Stimulated activated CD4-positive, alpha-beta T cell treated with anti-CD3 and anti-CD28 coated beads, Interleukin-2, amount 100 ng/mL, for 24 hours (primary cell): Measurements from ENCODE around the gene MGLL.

Source experiments
- DNase-seq, 2 donors: peaks; one replicate each; pipeline ENCODE4 v3.0.0-alpha.2; 2020

MGLL gene

DNA sequence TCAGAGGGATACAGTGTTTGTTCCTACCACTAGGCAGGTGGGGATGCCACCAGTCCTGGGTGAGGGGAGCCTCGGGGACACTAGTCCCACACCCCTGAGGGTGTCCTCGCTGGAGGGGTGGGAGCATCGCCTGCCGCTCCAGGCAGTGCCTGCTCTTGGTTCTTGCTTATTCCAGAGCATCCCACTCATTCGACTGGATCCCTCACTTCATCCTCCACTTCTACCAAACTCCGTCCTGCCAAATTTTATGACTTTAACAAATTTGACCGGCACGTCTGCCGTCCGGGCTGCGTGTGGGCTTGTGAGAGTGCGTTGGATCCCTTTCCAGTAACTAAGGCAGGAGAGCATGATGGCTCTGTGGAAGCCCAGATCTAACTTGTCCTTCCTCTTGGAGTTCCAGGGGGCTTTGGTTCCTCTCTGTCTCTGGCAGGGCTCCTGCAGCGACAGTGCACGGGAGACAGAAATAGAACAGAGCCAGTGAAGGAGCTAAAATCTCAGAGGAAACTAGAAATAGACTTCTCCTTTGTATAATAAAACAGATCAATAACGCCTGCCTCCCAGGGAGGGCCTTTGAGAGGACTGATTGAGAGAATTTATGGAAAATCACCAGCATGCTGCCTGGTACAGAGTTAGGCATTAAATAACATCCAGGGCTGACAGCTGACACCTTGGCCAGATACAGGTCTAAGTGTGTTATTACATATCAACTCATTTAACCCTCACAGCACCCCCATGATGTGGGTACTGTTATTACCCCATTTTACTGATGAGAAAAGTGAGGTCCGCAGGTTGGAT lies 34.5 kb downstream of the MGLL start:
- DNase-seq = no peak

DNA sequence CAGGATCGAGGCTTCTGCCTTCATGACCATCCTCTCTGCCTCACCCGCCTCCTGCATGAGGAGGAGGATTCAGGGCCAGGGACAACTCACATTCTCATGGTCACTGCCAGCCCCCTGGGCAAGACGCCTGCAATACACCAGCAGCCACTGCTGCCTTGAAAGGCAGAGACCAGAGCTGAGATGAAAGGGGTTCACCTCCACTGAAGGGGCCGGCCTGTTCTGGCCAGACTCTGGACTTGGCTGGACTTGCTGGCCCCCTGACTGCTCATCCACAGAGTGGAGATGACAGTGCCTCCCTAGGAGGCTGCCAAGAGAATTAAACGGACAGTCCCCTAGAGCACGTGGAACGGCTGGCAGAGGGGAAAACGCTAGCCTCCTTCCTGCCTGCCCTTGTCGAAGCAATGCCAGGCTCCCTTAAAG lies 35.2 kb downstream of the MGLL start:
- DNase-seq = no peak

DNA sequence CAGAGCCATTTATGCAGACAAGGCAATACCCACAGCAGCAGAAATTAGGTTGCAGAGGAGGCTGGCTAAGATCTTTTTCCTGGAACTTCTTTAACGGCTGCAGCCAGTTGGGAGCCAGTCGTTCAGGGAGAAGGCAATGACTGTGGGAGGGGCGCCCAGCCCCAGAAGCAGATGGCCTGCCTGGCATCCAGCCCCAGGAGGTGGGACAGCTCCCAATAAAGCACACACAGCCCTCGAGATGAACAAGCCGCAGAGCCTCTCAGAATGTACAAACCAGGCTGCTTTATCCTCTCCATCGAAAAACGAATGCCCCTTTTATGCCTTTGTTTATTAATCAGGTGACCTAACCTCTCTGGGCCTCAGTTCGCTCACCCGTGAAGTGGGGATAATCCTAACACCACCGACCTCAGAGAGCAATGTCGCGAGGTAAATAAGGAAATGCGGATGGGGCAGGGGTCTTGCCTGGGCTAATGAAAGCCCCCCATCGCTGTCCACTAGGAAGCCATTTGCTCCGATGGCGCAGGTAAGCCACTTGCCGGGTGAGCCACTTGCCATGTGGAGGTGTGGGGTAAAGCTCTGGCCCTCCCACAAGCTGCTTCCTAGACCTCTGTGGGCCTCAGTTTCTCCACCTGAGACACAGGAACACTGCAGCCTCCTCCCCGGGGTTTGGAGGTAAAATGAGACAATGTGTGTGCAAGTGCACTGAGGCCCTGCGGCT lies 35.8 kb downstream of the MGLL start:
- no peak for DNase-seq

DNA sequence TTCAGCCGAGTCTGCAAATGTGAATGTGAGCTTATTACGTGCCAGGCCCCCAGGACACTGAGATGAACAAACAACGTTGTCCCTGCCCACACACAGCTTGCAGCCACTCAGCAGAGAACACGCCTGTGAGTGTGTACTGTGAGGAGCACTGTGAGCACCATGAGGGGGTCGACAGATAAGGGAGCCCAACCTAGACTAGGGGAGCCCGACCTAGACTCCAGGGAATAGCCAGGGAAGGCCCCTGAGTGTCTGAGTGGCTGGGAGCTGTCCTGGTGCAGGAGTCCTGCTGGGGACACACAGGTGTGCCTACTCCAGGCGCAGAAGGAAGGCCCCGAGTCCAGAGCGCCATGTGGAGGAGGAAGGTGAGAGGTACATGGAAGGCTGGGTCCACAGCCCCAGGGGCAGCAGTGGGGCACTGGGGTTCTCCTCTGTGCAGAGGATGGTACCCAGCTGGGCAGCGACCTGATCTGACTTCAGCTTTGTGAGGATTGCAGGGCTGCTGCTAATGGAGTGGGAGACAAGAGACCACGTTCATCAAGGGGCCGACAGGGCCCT lies 36.5 kb downstream of the MGLL start:
- DNase-seq = no peak

DNA sequence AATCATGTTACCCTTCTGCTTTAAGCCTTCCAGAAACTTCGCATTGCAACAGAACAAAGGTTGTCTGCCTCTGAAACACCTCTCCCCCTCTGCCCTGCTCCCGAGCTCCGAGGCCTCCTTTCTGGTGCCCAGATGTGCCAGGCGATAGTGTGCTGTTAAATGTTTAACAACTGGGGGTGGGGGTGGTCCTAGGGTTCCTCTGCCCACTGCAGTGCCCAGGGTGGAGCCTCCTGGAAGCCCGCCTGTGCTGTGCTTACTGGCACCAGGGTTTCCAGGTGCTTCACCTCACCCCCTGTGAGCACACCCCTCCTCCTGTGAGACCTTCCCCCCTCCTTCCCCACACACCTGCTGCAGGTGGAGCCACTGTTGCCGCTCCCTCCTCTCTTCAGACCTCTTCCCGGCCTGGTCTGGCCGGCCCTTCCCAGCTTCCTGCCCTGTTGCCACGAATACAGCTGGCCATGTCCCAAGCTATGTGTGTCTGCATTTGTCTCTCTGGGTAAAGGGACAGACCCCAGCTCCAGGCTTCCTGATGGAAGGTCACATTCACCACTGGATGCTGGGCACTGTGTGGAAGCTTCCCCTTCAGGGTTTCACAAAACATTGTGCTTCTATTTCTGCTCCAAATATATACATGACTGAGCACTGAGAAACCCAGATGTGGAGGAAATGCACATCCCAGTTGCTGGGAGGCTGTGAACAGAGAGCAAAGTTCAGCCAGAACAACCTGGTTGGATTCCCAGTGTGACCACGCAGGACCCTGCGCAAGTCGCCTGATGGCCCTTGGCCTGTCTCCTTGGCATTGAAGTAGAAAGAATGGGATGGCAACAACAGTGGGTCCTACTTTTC lies 37.2 kb downstream of the MGLL start:
- DNase-seq = no peak

DNA sequence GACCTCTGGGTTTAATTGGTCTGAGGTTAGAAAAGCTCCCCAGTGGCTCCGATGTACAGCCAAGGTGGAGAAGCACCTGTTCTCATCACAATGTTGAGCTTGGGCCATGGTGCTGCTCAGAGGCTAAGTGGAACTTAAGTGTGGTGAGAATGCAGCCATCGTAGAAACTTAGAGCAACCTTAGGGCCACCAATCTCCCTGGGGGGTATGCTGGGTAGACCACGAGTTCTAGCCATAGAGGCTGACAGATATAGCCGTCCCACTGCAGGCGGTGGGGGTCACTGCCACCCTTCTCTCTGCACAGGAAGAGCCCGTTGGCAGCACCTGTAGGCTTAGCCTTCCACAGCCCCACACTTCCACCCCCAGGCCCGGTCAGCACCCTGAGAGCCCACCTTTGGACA lies 38.0 kb downstream of the MGLL start:
- DNase-seq = no peak

DNA sequence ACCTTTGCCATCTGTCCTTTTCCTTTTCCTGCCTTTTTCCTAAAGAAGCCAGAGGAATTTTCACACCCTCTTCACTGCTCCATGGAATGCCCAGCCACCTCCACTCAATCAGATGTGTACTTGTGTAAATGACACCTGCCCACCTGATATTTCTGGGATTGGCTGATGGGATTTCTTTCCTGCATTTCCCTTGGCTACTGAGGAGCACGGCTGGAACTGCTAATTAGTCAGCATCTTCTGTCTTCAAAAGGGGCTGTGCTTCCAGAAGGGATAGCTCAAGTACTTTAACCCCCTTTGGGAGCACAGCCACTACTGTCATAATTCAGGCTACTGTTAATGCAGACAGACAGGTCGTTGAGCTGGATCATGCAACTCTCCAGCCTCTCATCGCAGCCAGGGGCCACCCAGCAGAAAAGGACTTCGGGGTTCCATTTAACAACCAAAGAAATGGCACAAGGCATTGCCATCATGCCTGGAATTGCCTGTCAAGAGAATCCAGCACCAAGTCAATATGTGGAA lies 38.6 kb downstream of the MGLL start:
- no peak for DNase-seq

DNA sequence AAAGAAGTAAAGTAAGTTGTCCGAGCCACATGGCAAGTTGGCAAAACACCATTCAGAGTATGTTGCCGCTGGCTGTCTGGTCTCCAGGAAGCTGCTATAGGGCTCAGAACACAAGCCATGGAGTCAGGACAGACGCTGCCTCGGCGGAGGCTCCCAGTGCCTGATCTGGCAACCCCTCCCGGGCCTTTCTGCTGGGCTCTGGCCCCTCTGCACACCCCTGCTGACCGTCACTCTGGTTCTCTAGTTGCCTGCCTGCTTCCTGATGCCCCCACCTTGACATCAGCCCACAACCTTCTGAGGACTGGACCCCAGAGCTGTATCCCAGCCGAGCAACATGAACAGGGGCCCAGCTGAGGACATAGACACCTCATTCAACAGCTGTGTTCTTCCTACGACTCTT lies 39.1 kb downstream of the MGLL start:
- no peak for DNase-seq

DNA sequence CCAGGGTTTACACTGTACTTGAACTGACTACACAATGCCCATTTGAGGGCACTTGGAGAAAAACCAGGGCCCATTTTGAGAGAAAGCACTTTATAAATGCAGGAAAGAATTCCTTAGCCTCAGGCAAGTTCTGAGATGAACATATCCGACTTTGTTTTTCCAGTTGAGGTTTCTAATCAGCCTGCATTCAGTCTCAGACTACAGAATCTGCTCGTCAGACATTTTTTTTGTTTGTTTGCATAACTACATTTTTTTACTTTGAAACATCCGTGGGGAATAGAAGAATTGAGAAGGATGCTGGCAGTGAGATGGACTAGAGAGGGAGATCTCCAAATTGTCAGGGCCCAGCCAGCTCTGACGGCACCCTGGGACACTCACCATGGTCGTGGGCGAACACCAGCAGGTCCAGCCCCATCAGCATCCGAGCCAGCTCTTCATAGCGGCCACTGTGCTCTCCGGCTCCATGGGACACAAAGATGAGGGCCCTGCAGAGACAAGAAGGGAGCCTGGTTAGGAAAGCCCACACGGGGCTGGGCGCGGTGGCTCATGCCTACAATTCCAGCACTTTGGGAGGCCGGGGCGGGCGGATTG lies 40.8 kb downstream of the MGLL start:
- no peak for DNase-seq

DNA sequence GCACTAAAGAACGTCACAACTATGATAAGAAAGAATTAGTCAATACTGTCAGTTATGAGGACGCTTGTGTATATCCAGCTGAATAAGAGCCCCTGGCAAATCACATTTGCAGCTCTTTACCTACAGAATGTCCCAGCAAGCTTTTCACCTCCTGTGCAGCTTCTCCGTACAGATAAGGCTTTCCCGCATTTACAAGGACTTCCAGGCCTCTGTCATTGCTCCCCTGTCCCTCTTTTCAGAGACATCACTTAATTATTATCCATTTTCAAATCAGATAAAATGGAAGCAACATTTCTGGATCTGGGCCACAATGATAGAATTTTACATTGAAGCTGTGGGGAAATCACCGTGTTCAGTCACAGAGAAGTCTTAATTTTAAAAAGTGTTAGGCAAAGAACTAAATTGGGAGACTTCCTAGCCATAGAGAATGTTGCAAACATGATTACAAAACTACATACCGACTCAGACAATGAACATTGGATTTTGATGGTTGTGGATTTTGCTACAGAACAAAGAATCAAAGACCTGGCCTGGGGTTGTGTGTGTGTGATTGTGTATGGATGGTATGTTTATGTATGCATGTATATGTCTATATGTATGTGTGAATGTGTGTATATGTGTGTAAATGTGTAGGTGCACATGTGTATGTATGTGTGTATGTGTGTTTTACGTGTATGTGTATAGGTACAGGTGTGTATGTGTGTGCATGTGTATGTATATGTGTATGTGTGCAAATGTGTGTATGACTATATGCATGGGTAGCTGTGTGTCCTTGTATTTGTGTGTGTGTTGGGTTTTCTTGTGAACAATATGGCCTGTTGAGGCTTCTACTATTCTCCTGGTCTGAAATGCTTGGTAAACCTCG lies 41.5 kb downstream of the MGLL start:
- no peak for DNase-seq

DNA sequence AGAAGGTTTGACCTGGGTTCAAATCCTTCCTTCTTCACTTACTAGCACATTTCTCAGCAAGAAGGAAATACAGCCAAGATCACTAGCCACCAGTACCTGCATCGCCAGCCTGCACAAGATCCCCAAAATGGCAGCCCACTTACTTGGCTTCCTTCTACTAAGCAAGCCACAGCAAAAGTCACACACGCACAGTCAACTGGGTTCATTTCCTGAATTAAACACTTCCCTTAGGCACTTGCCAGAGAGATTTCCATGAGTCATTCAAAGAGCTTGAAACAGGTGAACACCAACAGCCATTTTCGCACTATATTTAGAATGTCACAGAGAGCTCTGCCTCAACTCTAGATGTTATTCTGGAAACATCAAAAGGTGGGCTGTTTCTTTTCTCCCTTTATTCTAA lies 42.6 kb downstream of the MGLL start:
- no peak for DNase-seq

DNA sequence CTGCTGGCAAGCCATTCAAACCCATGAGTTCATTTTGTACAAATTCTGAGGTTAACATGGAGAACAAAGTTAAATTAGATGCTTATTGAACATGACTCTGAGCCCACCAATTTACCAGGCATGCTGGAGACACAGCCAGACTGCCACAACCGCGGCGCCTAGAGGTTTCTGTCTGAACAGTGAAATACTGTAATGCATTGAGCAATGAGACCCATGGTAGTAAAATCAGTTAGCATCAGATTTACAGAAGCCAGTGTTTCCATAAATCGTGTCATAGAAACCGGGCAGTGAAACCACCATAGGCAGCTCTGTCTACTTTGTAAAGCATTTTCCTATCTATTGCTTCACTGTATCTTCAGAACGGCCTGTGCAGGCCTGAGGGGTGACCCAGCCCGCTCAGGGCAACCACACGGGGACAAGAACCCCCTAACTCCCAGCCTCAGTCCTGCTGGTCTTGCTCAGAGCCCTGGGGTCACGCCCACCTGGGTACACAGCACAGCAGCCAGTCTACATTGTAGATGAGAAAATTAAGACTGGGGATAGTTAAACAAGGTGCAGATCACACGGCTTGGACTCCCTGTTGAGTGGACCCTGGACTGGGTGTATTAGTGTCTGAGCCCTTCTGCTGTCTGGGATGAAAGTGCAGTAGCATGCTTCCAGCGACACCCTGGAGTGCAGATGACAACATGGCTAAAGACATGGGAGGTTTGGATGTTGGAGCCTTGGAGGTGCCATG lies 44.2 kb downstream of the MGLL start:
- no peak for DNase-seq

DNA sequence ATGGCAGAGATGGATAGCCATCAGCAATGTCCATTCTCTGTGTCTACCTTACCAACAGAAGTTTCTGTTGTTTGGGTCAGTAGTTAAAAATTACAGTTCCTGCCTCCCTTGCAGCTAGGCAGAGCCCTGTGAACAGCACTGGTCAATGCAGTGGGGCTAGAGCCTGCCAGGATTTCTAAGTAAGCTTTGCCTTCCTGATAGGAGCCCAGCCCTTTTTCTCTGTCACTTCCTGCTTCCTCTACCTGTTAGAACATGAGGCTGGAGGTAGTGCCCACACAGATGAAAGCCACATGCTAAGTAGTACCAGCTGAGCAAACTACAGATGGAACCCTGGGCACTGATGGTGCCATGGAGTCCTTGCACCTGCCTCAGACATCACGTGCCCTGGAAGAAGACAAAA lies 45.0 kb downstream of the MGLL start:
- no peak for DNase-seq

DNA sequence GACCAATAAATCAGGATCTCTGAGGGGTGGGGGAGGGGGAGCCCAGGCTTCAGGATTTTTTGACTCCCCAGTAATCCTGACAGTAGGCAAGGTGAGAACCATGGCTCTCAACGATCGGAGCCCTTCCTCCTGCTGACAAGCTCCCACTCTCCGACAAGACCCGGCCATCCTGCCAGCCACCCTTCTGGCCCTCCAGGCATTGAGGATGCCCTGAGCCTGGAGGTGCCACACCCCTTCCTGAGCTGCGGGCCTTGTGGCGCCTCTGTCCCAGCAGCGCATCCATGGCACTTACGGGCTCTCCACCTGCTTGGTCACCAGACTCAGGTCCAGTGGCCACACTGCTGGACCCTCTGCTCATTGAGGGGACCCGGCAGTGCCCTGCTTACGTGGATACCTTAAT lies 46.0 kb downstream of the MGLL start:
- DNase-seq = no peak

DNA sequence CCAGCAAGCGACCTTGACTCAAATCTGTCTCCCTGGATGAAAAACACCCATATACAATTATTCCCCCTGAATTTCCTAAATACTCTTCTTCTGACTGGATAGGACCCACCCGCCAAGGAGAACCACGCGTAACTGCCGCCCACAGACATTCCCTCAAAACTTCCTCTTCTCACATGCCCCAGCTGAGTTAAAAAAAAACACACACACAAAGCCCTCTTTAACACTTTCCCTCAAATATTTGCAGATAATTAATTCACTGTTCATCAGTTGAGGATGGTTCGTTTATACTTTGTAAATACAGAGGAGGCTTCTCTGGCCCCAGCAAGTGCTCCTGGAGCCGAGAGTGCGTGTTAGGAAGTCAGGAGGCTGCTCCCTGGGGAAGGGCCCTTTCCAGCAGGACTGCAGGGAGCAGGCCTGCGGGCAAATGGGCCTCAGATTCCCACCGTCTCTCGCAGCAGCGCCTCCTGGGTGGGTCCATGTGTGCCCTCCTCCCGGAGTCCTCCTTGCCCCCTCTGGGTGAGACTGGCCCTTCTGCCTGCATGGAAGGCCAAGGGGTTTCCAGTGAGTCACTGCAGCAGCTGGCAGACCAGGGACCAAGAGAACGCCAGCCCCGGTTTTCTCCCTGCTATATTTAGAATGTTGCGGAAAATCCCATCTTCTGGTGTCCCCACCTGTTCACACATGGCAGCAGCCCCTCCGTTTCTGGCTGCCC lies 46.8 kb downstream of the MGLL start:
- no peak for DNase-seq

DNA sequence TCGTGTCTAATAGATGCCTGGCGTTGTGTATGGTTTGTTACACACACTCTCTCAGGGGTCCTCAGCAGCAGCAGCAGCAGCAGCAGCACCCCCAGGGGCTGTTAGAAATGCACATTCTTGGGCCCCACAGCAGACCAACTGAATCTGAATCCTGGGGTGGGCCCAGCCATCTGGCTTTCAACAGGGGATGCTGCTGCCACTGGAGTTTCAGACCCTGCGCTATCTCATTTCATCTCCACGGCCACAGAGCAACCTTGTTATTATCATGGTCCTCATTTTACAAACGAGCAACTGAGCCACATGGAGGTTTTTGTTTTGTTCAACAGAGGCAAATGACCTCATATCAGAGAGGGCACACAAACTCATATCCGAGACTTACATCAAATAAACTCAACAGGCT lies 47.7 kb downstream of the MGLL start:
- no peak for DNase-seq

DNA sequence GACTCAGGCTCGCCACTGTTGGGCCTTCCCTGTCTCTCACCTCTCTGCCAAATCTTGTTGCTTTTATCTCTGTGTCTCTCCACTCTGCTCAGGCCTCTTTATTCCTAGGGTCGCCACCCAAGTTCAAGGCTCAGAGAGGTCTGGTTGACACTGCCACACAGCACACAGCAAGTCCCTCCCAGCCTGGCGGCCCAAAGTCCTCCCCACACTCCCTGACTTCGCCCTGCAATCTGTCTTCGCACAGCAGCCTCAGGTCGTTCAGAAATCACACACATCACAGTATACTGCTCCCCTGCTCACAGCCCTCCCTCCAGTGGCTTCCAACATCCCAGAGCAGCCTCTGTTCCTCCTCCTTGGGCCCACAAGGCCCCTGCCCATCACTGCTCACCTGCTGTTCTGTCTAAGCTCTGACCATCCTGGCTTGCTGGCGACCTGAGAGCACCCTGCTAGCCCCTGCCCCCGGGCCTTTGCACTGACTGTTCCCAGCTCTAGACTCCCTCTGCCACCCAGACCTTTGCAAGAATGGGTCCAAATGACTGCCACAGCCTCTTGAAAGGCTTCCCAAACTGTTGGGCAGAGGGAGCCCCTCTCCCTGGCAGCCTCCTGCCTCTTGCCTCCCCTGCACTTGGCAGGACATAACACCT lies 48.4 kb downstream of the MGLL start:
- DNase-seq = no peak

DNA sequence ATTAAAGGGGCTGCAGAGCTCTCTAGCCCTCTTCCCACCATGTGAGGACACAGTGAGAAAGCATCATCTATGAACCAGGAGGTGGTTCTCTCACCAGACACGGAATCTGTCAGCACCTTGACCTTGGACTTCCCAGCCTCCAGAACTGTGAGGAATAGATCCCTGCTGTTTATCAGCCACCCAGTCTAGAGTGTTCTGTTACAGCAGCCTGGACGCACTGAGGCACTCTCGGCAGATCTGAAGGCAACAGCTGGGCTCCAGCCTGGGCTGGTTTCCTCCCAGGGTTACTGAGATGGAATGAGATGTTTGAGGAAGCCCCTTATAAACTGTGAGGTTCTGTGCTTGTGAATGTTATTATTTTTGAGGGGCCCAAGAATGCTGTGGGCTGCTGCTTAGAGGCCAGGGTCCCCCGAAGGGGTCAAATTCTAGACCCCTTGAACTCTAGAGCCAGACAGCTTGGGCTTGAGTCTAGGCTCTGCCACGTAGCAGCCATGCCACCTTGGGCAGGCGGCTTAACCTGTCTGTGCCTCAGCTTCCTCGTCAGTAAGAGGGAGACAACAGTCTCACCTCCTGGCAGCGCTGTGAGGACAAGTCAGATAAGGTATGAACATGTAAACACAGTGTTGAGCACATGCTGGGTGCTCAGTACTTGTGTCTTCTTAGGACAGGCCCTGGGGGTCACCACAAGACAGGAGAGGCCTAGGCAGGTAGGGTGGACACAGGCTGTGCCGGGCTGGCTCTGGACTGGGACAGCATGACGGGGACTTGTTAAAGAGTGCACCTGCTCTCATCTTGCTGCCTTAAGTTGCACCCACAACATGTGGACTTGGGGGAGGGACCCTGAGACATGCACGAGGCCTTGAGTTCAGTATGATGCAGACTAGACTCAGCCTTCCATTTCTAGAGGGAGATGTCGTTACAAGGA lies 49.2 kb downstream of the MGLL start:
- no peak for DNase-seq

DNA sequence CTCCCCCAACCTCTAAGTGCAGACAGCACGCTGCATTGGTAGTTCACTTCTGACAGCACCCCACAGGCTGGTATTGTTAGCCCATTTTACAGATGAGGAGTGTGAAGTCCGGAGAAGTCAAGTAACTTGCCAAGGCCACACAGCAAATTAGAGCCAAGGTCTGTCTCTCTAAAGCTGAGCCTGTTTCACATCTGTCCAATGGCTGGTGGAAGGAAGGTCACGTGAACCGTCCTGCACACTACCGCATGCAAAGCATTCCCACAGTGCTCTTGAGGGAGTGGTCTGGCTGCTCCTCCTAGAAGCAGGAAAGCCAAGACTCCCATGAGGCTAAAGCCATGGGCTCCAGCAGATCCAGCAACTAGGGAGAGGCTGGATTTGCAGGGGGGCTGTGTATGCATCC lies 50.0 kb downstream of the MGLL start:
- DNase-seq = no peak
